ENCODE data around the gene MYBBP1A.

DNA sequence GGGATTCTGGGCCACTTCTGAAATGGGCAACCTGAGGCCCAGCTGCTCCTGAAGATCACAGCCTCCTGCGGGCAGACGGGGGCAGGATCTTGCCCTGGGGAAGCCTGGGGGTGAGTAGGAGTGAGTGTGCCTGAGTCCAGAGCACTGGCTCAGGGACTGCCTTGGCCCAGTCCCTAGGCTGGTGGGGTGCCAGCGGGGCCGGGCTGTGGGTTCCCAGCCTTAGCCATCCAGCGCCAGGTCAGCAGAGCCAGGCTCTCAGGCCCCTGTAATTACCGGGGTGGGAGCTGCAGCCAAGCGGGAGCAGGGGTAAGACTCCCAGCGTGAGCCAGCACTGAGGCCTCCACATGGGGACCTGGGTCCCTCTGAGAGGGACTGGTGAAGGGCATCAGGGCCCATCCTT, 48.3 kb downstream of the MYBBP1A start:
- TF ChIP-seq GATA2 (IDR thresholded peaks at IDR 0.05; ENCODE audit: low read depth, low read length) (no peak), GATA3 (IDR thresholded peaks at IDR 0.05; ENCODE audit: low read depth, low read length) (no peak)

Measured in SH-SY5Y (cell line).